B cell (primary cell): ENCODE results near the gene TFPT. TPM values are rescaled to one million over a fixed set of nuclear protein-coding genes. Genes with fewer than 3 reads are reported as not detected.
A peak's percentile ranks its signal among the peaks of the same experiment; 100 is the strongest.

ENCODE experiments used
- ATAC-seq: fragments of 200-7000 bp; cut with Tn5 transposase; one replicate; pipeline ENCODE4 v1.10.0; 2021; ENCODE audit warnings: low read depth, mild to moderate bottlenecking, moderate number of reproducible peaks, moderate library complexity
- CTCF ChIA-PET: fragments of 350-600 bp; sonication (Branson Sonifier 250); formaldehyde crosslinking; loops from one replicate; lab custom pipeline; 2021; ENCODE audit warnings: antibody characterized with exemption, inconsistent platforms; lab: Charles Lee
- POLR2A ChIA-PET: fragments of 350-600 bp; sonication (Branson Sonifier 250); formaldehyde crosslinking; loops from one replicate; lab custom pipeline; 2021; ENCODE audit warnings: antibody characterized with exemption; lab: Charles Lee
- DNase-seq: peaks from one replicate; pipeline ENCODE4 v3.0.0; 2013
- H2AFZ ChIP-seq: 2 replicates; pipeline ENCODE4 v1.6.1; 2012; ENCODE audit warnings: mild to moderate bottlenecking, low read depth, low read length; ENCODE audit not compliant: insufficient read depth, poor library complexity, severe bottlenecking
- H3K27ac ChIP-seq, 2 donors: 1 replicate in 1 of 2; 2 replicates in 1 of 2; pipeline ENCODE4 v1.5.1; 2012 to 2013; ENCODE audit warnings: low read length in 2 of 2, mild to moderate bottlenecking in 2 of 2, moderate library complexity in 1 of 2
- H3K27me3 ChIP-seq, 4 experiments: fragments of 200-600 bp in 1 of 4; sonication (generic) in 1 of 4; replicated peaks in 1 of 4; 1 replicate in 2 of 4; 2 replicates in 2 of 4; pipeline versions ENCODE4 v1.6.1 to v1.7.0; 2013 to 2016; ENCODE audit warnings: low read length in 3 of 4, mild to moderate bottlenecking in 2 of 4, mixed read lengths in 1 of 4, moderate library complexity in 1 of 4; ENCODE audit not compliant: insufficient read depth in 4 of 4, control insufficient read depth in 3 of 4; ENCODE audit errors: control extremely low read depth in 1 of 4
- H3K36me3 ChIP-seq, 2 experiments: replicated peaks in 1 of 2; 1 replicate in 1 of 2; 2 replicates in 1 of 2; pipeline versions ENCODE4 v1.6.1 to v1.7.1; 2013; ENCODE audit warnings: low read length in 1 of 2; ENCODE audit not compliant: insufficient read depth in 2 of 2, control insufficient read depth in 1 of 2; ENCODE audit errors: control extremely low read depth in 1 of 2, extremely low read depth in 1 of 2
- H3K4me1 ChIP-seq, 2 donors: fragments of 200-600 bp in 1 of 2; sonication (generic) in 1 of 2; 1 replicate in 1 of 2; 2 replicates in 1 of 2; pipeline versions ENCODE4 v1.5.1 to v1.6.1; 2013 to 2017; ENCODE audit warnings: low read length in 2 of 2; ENCODE audit not compliant: control insufficient read depth in 2 of 2, insufficient read depth in 2 of 2
- H3K4me2 ChIP-seq: replicated peaks from 2 replicates; pipeline ENCODE3; 2012; ENCODE audit warnings: mild to moderate bottlenecking, low read depth, low read length; ENCODE audit not compliant: poor library complexity, severe bottlenecking
- H3K4me3 ChIP-seq, 5 experiments: fragments of 200-600 bp in 1 of 5; sonication (generic) in 1 of 5; 1 replicate in 3 of 5; 2 replicates in 2 of 5; pipeline versions ENCODE4 v1.5.1 to v1.7.0; 2011 to 2016; ENCODE audit warnings: low read length in 4 of 5, mild to moderate bottlenecking in 4 of 5, low read depth in 2 of 5, control low read depth in 1 of 5, moderate library complexity in 1 of 5; ENCODE audit not compliant: insufficient read depth in 1 of 5; ENCODE audit errors: control extremely low read depth in 1 of 5, extremely low read depth in 1 of 5
- H3K79me2 ChIP-seq: fragments of 200-600 bp; sonication (generic); one replicate; pipeline ENCODE4 v1.6.0; 2016; ENCODE audit warnings: low read length; ENCODE audit not compliant: control insufficient read depth, insufficient read depth
- H3K9ac ChIP-seq: fragments of 200-600 bp; sonication (generic); 2 replicates; pipeline ENCODE4 v1.6.1; 2017; ENCODE audit warnings: mild to moderate bottlenecking, low read length, moderate library complexity
- H3K9me3 ChIP-seq, 3 donors: one replicate each; pipeline versions ENCODE4 v1.6.1 to v1.7.1; 2013; ENCODE audit warnings: low read length in 2 of 3; ENCODE audit not compliant: control insufficient read depth in 2 of 3, insufficient read depth in 1 of 3; ENCODE audit errors: control extremely low read depth in 1 of 3
- H4K20me1 ChIP-seq: 2 replicates; pipeline ENCODE4 v1.6.0; 2012; ENCODE audit warnings: mild to moderate bottlenecking, low read length; ENCODE audit not compliant: insufficient read depth, control insufficient read depth, poor library complexity, severe bottlenecking
- H3K27ac Mint-ChIP-seq: one replicate; pipeline ENCODE4 v1.8.0; 2021; ENCODE audit warnings: mixed read lengths
- H3K27me3 Mint-ChIP-seq: one replicate; pipeline ENCODE4 v1.8.0; 2021; ENCODE audit warnings: mixed read lengths
- H3K4me1 Mint-ChIP-seq: one replicate; pipeline ENCODE4 v1.8.0; 2021; ENCODE audit warnings: mixed read lengths
- H3K4me3 Mint-ChIP-seq: one replicate; pipeline ENCODE4 v1.8.0; 2021; ENCODE audit warnings: mixed read lengths
- H3K9me3 Mint-ChIP-seq: one replicate; pipeline ENCODE4 v1.8.0; 2022; ENCODE audit warnings: mixed read lengths; ENCODE audit not compliant: insufficient read depth
- EZH2 ChIP-seq: IDR thresholded peaks from 2 replicates; pipeline ENCODE4 v1.6.1; 2012; ENCODE audit warnings: borderline replicate concordance, low read depth, mild to moderate bottlenecking, moderate library complexity, low read length; ENCODE audit not compliant: insufficient read depth, poor library complexity, severe bottlenecking
- WGBS: methylation state at CpG from one replicate; pipeline ENCODE4 v1.1.5; 2013; ENCODE audit warnings: missing lambda C conversion rate; ENCODE audit not compliant: insufficient coverage; 5-methylcytosine and 5-hydroxymethylcytosine counted together
- intact Hi-C: fragments of 100-400 bp; cut with micrococcal nuclease; formaldehyde crosslinking; loops from one replicate; pipeline ENCODE4 v1.10.0; 2022
- polyA plus RNA-seq: library from polyadenylated mRNA; depleted of rRNA; stranded (reverse); fragments of >200 nt; gene quantifications from 2 replicates; pipeline ENCODE4 v1.2.3, GENCODE V29; 2012
- total RNA-seq, 2 donors: library from RNA; stranded (reverse); fragments of 120-200 nt in 1 of 2; gene quantifications; 1 replicate in 1 of 2; 2 replicates in 1 of 2; pipeline versions ENCODE4 v1.2.3 to v1.2.4, GENCODE V29; 2013 to 2022
- TF ChIP-seq, protein P1 (sequence below): fragments of 200-600 bp; IDR thresholded peaks from one replicate; pipeline ENCODE4 v1.8.0; 2022; ENCODE audit warnings: antibody characterized with exemption, mild to moderate bottlenecking

The TFPT gene
- total and polyA plus RNA-seq, 2 donors (not counting 1 experiment from before 2014, with no cell fraction given): 8.4 to 12.7 TPM

DNA sequence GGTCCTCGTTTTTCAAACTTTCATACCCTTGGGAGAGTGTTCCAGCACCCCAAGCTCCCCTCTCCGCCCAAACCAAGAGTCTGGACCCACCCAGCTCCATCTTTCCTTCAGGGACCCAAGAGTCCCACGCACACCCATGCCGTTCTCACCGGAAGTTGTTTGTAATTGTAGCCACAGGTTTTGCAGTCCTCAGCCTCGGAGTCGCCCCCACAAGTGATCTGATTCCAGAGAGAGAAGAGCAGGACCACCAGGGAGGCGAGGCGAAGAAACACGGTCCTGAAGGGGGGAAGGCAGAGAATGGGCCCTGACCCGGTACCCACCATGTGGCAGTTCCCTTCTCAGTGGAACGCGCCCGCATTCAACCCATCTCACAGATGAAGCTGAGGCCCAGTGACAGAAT, 47.4 kb upstream of the TFPT start:
- Mint-ChIP-seq H3K27me3 (peaks cover 20% of the 10 kb centered on the region), H3K4me1 (peaks cover 44% of the 10 kb centered on the region), H3K4me3 (peak overlapping the region; percentile 36), H3K9me3 (no peaks in the 10 kb centered on the region), H3K27ac (no peak overlapping the region)
- peaks cover 37 to 50% of the 10 kb centered on the region in 2 donors for H3K4me1 ChIP-seq
- H4K20me1 ChIP-seq: peaks cover 12% of the 10 kb centered on the region
- TF ChIP-seq, protein P1, sequence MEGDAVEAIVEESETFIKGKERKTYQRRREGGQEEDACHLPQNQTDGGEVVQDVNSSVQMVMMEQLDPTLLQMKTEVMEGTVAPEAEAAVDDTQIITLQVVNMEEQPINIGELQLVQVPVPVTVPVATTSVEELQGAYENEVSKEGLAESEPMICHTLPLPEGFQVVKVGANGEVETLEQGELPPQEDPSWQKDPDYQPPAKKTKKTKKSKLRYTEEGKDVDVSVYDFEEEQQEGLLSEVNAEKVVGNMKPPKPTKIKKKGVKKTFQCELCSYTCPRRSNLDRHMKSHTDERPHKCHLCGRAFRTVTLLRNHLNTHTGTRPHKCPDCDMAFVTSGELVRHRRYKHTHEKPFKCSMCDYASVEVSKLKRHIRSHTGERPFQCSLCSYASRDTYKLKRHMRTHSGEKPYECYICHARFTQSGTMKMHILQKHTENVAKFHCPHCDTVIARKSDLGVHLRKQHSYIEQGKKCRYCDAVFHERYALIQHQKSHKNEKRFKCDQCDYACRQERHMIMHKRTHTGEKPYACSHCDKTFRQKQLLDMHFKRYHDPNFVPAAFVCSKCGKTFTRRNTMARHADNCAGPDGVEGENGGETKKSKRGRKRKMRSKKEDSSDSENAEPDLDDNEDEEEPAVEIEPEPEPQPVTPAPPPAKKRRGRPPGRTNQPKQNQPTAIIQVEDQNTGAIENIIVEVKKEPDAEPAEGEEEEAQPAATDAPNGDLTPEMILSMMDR: no peak
- no peak for TF ChIP-seq EZH2
- peaks cover 0 to 18% (median 0%) of the 10 kb centered on the region in 3 donors for H3K9me3 ChIP-seq
- H3K4me3 ChIP-seq: peak overlapping the region in 3 of 5 experiments; percentile 47 to 53 (median 48)
- H2AFZ ChIP-seq: no peak overlapping the region
- no peak for DNase-seq
- peak overlapping the region; percentile 76 for H3K4me2 ChIP-seq
- peaks cover 0 to 19% (median 11%) of the 10 kb centered on the region in 4 experiments for H3K27me3 ChIP-seq
- no peak for ATAC-seq
- ChIA-PET POLR2A (interaction anchor here (0.6 to 2.2 kb wide), 3 partner anchors 25 to 164 kb away, joined by 3 to 8 read pairs (median 3); partner anchors contain the start of genes CNOT3 and MBOAT7), CTCF (interaction anchor here (1.3 kb wide), 1 partner anchor 103 kb away, joined by 3 read pairs; no protein-coding TSS in a partner anchor)
- WGBS: 61% methylated on average over 10 of the region's 14 CpGs
- H3K9ac ChIP-seq: peak overlapping the region; percentile 56
- peaks cover 0 to 7% of the 10 kb centered on the region in 2 experiments for H3K36me3 ChIP-seq
- intact Hi-C loops: loop anchor here (1.0 kb wide), 1 partner anchor 38 kb away; no protein-coding TSS in a partner anchor
- peaks cover 19% of the 10 kb centered on the region for H3K79me2 ChIP-seq
- no peak overlapping the region for H3K27ac ChIP-seq

DNA sequence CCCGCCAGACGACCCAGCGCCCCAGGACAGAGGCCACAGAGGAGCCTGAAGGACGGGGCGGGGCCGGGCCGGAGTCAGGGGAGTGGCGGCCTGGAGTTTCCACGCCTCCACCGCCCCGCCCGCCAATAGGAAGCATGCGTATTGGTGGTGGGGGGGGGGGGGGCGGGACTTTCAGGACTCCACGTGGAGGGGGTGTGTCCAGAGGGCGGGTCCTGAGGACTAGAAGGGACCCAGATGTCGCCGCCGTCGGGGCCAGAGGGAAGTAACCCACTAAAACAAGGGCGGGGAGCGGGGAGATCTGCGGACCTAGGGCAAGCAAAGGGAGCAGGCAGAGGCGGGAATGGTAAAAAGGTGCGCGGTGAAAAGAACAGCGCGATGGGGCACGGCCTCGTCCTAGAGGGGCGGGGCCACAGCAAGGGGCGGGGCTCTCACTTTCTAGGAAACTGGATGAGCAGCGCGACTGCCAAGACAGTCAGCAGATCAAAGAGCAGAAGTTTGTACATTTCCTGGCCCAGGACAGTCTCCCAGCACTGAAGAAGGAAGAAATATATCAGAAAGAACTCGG, 46.9 kb upstream of the TFPT start:
- peaks cover 14% of the 10 kb centered on the region for H4K20me1 ChIP-seq
- peaks cover 0 to 18% (median 0%) of the 10 kb centered on the region in 3 donors for H3K9me3 ChIP-seq
- H3K27ac ChIP-seq: no peak overlapping the region
- H3K27me3 Mint-ChIP-seq: peaks cover 20% of the 10 kb centered on the region
- 2% methylated on average over 17 of the region's 35 CpGs for WGBS
- ChIA-PET CTCF (interaction anchor here (1.3 kb wide), 1 partner anchor 104 kb away, joined by 3 read pairs; no protein-coding TSS in a partner anchor), POLR2A (interaction anchor here (0.8 to 2.2 kb wide), 2 partner anchors 25 to 27 kb away, joined by 3 to 8 read pairs; partner anchors contain the start of genes CNOT3 and MBOAT7)
- H3K27me3 ChIP-seq: peaks cover 0 to 19% (median 11%) of the 10 kb centered on the region in 4 experiments
- peak overlapping the region; percentile 88 for H3K4me3 Mint-ChIP-seq
- no peaks in the 10 kb centered on the region for H3K9me3 Mint-ChIP-seq
- H3K27ac Mint-ChIP-seq: no peak overlapping the region
- H3K4me1 ChIP-seq: peaks cover 37 to 50% of the 10 kb centered on the region in 2 donors
- H3K36me3 ChIP-seq: peaks cover 0 to 13% of the 10 kb centered on the region in 2 experiments
- H3K9ac ChIP-seq: peak overlapping the region; percentile 56
- peak; percentile 90 for DNase-seq
- intact Hi-C loops: loop anchor here (1.0 kb wide), 1 partner anchor 39 kb away; no protein-coding TSS in a partner anchor
- peak; percentile 29 for ATAC-seq
- TF ChIP-seq EZH2: no peak
- TF ChIP-seq, protein P1: no peak
- peak overlapping the region; percentile 42 for H2AFZ ChIP-seq
- H3K4me2 ChIP-seq: peak overlapping the region; percentile 76
- H3K79me2 ChIP-seq: peaks cover 24% of the 10 kb centered on the region
- peak overlapping the region in 4 of 5 experiments; percentile 19 to 53 (median 48) for H3K4me3 ChIP-seq
- peaks cover 44% of the 10 kb centered on the region for H3K4me1 Mint-ChIP-seq
